HG02610 (cell line): ENCODE measurements around the gene ZZZ3.
"Not testable (repeated sequence)": the region's sequence is repeated elsewhere in the genome, so short reads cannot be mapped to it uniquely, and the experiment has no call there.

Experiments used
- ATAC-seq: cut with Tn5 transposase; IDR thresholded peaks from one replicate; pipeline ENCODE4 v1.9.1; 2021; ENCODE audit warnings: mild to moderate bottlenecking, moderate library complexity; ENCODE audit not compliant: unreplicated experiment

ZZZ3 gene

GRCh38 chr1:77671836-77672235 is 10.6 kb downstream of the ZZZ3 start:
- ATAC-seq: peak; percentile 34

GRCh38 chr1:77670330-77670729 is 12.1 kb downstream of the ZZZ3 start:
- no peak for ATAC-seq

GRCh38 chr1:77668924-77669449 is 13.5 kb downstream of the ZZZ3 start:
- no peak for ATAC-seq

- ATAC-seq: no peak
These were observed 17.4 kb downstream of the ZZZ3 start for GRCh38 chr1:77664939-77665516.

GRCh38 chr1:77661696-77662095 is 20.8 kb downstream of the ZZZ3 start:
- ATAC-seq: no peak

- no peak for ATAC-seq
These were observed 22.4 kb downstream of the ZZZ3 start for GRCh38 chr1:77659879-77660593.

GRCh38 chr1:77658271-77658670 is 24.2 kb downstream of the ZZZ3 start:
- ATAC-seq: no peak

- ATAC-seq: peak; percentile 78
These were observed 27.0 kb downstream of the ZZZ3 start for GRCh38 chr1:77655431-77655974.

GRCh38 chr1:77652970-77653516 is 29.4 kb downstream of the ZZZ3 start:
- ATAC-seq: no peak

GRCh38 chr1:77652268-77652667 is 30.2 kb downstream of the ZZZ3 start:
- ATAC-seq: no peak

GRCh38 chr1:77649127-77649526 is 33.3 kb downstream of the ZZZ3 start:
- ATAC-seq: no peak

- not testable (repeated sequence) for ATAC-seq
These were observed 36.2 kb downstream of the ZZZ3 start for GRCh38 chr1:77646224-77646623.

- ATAC-seq: no peak
These were observed 39.0 kb downstream of the ZZZ3 start for GRCh38 chr1:77643456-77643855.

- no peak for ATAC-seq
These were observed 39.5 kb downstream of the ZZZ3 start for GRCh38 chr1:77642941-77643340.

- no peak for ATAC-seq
These were observed 40.3 kb downstream of the ZZZ3 start for GRCh38 chr1:77642196-77642595.

GRCh38 chr1:77639557-77640069 is 42.8 kb downstream of the ZZZ3 start:
- ATAC-seq: no peak

- no peak for ATAC-seq
These were observed 43.4 kb downstream of the ZZZ3 start for GRCh38 chr1:77639056-77639455.

GRCh38 chr1:77636864-77637263 is 45.6 kb downstream of the ZZZ3 start:
- ATAC-seq: no peak
